ENCODE data around the gene OR52A5.
"Not testable (repeated sequence)": the region's sequence is repeated elsewhere in the genome, so short reads cannot be mapped to it uniquely, and the experiment has no call there.

The OR52A5 gene

DNA sequence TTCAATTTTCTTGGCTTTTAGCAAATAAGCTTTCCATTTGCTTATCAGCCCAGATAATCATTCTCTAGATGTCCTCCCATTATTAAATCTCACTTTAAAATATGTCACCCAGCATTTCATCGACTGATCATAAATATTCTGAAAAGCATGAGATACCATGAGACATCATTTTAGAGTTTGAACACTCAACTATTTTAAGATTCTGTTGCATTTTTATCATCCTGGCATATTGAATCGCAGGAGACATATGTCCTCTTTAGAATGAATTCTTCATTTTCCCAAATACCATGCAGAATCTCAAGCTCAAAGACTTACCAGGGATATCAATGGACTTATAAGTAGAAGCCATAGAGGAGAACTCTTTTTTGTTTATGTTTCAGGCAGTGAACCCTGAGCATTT lies at the start of gene OR52A5:
Gene OR52A5 (minus strand): TSS at position 361 of the 400 bp plus-strand sequence. CDS start 5,714 bp downstream, outside the sequence.
- DNase-seq = no peak

DNA sequence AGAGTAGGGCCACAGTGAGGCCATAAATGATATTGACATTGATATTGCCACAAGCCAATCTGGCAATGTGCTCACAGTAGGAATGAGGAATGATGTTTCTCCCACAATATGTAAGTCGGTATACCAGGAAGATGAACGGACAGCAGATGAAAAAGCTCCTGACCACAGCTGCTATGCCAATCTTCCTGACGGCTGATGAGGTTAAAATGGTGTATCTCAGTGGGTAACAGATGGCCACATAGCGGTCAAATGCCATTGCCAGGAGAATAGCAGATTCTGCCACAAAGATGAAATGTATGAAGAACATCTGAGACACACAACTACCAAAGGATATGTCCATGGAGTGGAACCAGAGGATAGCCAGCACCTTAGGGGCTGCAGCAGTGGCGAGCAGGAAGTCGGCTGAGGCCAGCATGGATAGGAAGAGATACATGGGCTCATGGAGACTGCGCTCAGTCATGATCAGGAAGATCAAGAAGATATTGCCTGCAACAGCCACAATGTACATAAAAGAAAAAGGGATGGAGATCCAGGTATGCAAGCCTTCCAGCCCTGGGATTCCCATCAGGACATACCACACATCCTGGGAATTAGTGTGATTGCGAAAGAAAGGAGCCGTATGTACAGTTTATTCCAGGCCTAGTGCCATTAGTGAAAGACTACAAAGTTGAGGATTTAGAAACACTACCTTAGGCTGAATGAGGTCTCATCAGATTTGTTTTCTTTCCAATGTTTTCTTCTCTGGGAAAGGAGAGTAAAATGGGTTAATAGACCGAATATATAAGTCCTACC lies 40.1 kb upstream of the OR52A5 start:
- DNase-seq = no peak

DNA sequence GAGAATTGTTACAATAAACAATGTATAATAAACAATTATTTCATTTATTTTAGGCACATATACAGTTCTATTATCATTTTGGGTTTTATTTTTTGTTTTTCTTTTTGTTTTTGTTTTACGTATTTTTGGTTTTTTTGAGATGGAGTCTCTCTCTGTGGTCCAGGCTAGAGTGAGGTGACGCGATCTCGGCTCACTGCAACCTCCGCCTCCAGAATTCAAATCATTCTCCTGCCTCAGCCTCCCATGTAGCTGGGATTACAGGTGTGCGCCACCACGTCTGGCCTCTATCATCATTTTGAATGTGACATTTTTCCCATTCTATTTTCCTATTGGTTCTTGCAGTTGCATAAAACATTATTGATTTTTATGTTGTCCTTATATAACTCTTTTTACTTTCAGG lies 36.8 kb upstream of the OR52A5 start:
- no peak for DNase-seq

DNA sequence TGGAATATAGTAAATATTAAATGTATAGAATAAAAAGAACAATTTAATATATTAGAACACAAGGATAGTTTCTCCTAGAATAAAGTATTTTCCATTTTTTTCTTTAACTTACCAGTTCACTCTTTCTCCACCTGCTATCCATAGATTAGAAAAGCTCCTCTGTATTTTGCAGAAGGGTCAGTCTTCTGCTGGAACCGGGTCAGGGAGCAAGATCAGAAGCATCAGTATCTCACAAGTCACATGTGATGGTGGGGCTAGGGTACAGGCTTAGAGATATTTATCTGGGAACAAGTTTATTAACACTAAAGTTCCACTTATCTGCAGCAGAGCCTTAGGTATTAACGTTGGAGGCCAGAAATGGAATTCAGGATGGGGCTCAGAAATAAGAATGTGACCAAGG lies 33.7 kb upstream of the OR52A5 start:
- DNase-seq = no peak

DNA sequence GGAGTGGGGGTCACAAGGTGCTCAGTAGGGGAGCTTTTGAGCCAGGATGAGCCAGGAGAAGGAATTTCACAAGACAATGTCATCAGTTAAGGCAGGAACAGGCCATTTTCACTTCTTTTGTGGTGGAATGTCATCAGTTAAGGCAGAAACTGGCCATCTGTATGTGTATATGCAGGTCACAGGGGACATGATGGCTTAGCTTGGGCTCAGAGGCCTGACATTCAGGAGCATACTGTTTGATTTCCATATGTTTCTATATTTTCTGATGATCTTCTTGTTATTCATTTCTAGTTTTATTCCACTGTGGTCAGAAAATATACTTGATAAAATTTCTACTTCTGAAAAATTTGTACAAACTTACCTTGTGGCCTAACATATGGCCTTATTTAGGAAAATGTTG lies 27.7 kb upstream of the OR52A5 start:
- not testable (repeated sequence) for DNase-seq

DNA sequence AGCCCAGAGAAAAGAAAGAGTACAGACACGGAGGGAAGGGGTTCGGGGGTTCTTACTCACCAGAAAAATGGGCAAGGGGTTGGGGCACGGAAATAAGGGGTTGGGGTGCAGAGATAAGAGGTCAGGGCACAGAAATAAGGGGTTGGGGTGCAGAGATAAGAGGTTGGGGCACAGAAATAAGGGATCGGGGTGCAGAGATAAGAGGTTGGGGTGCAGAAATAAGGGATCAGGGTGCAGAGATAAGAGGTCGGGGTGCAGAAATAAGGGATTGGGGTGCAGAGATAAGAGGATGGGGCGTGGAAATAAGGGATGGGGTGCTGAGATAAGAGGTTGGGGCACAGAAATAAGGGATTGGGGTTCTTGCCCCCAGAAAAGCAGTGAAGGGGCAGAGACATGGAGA lies 26.7 kb upstream of the OR52A5 start:
- not testable (repeated sequence) for DNase-seq

DNA sequence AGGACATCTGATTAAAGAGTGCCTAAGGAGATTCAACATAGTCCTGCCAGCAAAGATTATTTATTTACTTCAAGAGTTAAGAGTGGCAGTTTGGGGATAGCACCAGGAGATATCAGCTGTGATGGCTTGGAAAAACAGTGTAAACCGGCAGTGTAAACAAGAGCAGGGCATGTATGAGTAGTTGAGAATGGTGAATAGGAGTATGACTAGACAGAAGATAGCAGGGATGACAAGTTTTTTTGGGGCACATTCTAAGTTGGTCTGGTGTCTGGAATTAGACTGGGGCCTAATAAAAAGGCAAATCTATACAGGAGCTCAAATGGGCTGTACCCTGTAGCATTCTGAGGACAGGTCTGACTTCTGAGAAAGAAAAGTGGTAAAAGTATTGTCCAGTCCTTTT lies 22.9 kb upstream of the OR52A5 start:
- DNase-seq = not testable (repeated sequence)

DNA sequence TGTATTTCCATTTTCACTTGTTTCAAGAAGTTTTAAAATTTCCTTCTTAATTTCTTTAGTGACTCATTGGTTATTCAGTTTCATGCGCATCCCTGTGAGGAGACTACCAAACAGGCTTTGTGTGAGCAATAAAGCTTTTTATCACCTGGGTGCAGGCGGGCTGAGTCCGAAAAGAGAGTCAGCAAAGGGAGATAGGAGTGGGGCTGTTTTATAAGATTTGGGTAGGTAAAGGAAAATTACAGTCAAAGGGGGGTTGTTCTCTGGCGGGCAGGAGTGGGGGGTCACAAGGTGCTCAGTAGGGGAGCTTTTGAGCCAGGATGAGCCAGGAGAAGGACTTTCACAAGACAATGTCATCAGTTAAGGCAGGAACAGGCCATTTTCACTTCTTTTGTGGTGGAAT lies 22.1 kb upstream of the OR52A5 start:
- not testable (repeated sequence) for DNase-seq

DNA sequence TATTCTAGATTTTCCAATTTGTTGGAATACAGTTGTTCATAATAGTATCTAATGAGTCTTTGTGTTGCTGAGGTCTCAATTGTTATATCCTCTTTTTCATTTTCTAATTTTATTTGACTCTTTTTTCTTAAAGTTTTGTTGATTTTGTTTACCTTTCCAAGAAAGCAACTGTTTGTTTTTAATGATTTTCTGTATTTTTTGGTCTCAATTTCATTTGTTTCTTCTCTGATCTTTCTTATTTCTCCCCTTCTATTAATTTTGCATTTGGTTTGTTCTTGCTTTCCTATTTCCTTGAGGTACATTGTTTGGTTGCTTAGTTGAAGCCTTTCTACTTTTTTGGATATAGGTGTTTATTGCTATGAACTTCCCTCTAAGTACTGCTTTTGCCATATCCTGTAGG lies 21.6 kb upstream of the OR52A5 start:
- DNase-seq = no peak

DNA sequence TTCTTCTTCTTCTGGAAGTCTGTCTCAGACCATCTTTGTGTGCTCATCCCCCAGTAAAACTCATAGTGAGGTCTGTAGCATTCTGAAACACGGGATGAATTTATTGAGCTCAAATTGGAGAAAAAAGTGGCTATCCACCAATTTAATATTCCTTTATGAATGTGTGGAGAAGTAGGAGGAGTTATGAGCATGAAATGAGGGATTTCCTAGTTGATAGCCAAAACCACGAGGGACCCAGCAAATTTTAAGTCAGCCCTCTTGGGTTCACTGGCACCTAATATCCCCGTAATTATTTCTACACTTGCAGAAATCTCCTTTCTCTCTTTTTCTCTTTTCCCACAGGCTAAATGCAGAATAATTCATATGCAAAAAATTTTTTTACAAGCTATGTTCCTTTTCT lies 16.5 kb upstream of the OR52A5 start, which contains the start of gene OR52A1:
Gene OR52A1 (minus strand): TSS at position 101 of the 400 bp plus-strand sequence. CDS start 2,388 bp downstream, outside the sequence.
- no peak for DNase-seq

DNA sequence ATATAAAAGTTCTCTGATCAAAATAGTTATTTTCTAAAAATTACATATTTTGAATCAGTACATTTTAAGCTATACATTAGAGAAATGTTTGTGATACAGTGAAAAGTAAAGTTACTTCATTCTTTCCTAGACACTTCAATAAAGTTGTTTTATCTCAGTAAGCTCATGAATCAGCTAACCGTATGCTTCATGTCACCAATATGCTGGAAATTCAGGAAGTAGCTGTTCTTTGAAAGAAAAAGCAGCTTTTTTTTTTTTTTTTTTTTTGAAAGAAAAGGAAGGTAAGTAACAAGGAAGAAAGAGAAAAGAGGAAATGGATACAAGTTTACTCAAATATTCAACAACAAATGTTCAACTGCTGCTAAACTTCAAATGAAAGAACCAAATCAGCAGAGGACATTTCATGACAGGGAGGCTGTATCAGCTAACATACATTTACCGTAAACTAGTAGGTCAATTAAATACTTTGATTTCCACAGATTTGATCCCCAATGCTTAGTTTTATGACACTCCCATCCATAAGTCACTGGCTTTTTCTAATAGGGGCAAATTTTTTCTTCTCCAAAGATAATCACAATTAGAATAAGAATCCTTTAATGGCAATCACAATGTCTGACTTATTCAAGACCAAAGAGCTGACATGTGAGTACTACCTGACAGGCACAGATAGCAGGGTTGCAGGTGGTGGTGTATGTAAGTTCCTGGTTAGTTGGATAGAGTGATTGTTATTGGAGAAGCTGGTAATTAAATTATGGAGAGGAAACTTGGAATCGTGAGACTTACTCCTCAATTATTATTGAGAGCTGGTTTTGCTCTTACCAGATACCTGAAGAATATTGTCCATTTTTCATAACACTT lies 15.6 kb upstream of the OR52A5 start:
- DNase-seq = no peak

DNA sequence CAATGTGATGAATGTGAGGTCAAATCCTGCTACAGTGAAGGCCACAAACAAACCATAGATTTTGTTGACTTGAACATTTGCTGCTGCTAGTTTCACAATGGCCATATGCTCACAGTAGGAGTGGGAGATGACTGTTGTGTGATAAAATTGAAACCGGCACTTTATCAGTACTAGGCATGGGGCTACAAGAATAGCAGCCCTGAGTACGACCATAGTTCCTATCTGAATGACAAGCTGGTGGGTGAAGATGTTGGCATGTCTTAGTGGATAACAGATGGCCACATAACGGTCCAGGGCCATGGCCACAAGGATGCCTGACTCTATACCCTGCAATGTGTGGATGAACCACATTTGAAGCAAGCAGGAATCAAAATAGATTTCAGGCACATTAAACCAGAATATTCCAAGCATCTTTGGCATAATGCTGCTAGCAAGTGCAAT lies 13.6 kb upstream of the OR52A5 start:
- no peak for DNase-seq

DNA sequence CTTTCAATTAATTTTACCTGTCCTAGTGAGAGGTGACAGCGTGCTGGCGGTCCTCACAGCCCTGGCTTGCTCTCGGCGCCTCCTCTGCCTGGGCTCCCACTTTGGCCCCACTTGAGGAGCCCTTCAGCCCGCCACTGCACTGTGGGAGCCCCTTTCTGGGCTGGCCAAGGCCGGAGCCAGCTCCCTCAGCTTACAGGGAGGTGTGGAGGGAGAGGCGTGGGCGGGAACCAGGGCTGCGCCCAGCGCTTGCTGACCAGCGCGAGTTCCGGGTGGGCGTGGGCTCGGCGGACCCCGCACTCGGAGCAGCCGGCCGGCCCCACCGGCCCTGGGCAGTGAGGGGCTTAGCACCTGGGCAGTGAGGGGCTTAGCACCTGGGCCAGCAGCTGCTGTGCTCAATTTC lies 6.0 kb upstream of the OR52A5 start:
- DNase-seq = not testable (repeated sequence)

DNA sequence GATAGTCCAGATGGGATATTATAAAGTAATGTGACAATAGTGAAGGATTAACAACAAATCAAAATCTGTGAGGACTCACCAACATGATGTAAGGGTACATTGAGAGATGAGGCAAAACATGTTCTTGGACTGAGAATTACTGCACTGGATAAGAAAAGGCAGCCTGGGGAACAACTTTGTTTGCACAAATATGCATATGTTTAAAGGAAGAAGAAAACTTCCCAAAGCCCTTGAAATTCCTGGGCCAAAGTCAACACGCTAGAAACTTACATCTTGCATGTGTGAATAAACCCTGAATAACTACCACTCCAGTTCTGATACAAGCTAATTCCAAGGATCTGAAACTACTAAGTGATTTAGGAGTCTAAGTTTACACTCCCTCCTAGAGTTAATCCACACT lies 1.1 kb downstream of the OR52A5 start:
- no peak for DNase-seq

DNA sequence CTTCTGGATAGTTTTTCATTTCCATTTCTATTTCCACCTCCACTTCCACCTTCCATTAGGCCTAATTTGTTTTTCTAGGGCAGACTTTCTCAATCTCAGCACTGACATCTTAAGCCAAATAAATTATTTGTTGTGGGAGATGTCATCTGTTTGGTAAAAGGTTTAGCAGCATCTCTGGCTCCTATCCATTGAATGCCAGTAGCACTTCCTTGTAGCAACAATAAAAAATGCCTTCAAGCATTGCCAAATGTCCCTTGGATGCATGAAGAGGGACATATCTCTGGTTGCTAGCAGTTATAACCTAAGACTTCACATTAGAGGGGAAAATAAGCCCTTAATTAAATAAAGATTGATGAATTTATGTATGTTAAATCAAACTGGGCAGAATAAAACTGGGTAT lies 1.9 kb downstream of the OR52A5 start:
- DNase-seq = no peak

DNA sequence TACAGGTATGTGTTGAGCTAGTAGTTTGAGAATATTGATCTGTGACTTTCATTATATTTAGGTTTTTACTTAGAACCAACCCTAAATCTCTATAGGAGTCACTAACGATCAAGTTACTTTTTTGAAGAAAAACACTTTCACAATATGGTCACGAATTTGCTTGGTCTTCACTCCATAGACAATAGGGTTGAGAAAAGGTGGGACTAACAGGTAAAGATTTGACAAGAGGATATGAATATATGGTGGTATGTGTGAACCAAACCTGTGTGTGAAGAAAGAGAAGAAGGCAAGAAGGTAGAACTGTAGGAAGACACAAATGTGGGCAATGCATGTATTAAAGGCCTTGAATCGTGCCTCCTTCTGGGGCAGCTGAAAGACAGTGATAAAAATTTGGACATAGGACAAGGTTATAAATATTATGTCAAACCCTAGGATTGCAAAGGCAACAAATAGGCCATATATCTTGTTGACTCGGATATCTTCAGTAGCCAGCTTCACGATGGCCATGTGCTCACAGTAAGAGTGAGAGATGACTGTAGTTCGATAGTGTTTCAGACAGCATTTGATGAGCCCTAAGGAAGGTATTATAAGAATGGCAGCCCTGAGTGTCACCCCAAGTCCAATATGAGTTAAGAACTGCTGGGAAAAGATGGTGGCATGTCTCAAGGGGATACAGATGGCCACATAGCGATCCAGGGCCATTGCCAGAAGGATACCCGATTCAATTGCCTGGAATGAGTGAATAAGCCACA lies 6.4 kb downstream of the OR52A5 start:
- no peak for DNase-seq

DNA sequence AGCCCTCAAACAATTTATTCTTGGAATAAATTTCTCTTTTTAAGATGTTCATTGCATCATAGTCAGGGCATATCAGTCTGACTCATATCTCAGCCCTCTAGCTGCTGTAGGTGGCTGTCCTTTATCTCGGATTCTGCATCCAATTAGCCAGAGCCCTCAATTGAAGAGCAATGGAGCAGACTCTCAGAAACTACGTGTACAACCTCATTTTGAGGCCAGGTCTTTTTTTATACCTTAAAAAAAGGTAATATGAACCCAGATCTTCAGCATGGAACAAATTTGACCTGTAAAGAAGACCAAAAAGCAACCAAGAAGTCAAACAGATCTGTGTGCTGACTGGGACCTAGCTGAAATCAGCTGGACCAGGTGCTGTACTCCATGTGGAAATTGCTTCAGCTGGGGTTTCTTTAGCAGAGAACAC lies 8.7 kb downstream of the OR52A5 start:
- DNase-seq = no peak

DNA sequence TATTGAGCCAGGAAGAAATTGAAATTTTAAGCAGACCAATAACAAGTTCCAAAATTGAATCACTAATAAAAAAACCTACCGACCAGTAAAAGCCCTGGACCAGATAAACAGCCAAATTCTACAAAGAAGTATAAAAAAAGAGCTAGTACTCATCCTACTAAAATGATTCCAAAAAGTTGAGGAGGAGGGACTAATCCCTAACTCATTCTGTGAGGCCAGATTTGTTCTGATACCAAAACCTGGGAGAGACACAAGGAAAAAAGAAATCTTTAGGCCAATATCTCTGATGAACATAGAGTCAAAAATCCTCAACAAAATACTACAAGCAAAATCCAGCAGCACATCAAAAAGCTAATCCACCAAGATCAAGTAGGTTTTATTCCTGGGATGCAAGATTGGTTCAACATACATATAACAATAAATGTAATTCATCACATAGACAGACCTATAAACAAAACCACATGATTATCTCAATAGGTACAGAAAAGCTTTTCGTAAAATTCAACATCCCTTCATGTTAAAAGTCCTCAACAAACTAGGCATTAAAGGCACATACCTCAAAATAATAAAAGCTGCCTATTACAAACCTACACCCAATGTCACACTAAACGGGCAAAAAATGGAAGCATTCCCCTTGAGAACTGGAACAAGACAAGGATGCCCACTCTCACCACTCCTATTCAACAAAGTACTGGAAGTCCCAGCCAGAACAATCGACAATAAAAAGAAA lies 13.1 kb downstream of the OR52A5 start:
- DNase-seq = no peak

DNA sequence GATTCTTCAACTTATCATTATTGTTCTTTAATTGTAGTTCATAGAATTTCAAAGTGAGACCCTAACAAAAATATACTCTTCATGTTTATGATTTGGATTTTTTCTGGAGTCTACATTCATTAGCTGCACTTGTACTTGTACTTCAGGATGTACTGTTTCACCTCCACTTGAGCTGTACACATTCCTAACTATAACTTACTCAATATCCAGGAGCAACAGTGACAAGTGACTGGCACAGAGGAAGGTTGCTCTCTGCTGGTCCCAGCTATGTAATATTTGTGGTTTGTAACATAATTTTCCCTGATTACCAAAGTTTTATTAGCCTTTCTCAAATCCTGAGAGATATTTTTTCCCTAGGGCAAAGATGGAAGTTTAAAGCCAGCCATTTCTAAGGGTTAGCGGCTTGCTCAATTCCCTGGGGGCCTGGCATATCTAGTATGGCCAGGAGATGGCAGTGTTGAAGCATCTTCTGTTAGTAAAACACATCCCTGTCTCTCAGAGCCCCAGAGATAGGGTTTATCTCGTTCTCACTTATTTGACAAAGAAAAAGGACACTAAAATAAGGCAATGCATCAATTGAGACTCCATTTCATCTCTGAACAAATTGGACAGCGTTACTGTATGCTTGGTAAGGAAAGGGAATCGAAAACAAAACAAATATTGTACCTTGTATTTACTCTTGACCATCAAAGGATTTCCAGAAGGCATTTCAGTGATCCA lies 14.2 kb downstream of the OR52A5 start:
- DNase-seq = peak; percentile 65

DNA sequence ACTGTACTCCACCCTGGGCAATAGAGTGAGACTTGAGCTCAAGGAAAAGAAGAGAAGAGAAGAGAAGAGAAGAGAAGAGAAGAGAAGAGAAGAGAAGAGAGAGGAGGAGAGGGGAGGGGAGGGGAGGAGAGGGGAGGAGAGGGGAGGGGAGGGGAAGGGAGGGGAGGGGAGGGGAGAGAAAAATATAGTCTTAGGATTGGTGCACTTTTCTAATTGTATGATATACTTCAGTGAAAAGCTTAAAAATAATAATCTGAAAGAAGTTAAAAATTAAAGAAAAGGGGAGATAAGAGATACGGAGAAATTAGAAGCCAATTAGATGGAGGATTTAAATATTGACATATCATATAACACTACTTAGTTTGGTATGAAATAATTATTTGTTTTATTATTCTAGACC lies 19.3 kb downstream of the OR52A5 start:
- no peak for DNase-seq

DNA sequence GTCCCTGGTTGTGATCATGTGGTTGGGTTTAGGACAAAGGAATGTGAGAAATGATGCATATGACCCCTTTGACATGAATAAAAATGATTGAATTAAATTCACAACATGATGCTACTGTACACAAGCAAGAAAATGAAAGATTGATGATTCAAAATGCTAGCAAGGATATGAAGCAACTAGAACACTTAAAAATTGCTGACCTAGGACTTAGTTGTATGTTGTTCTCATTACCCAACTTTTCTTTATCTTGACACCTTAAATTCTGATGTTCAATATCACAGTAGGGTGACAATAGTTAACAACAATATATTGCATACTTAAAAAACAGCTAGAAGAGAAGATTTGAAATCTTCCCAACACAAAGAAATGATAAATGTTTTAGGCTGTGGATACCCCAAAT lies 20.6 kb downstream of the OR52A5 start:
- DNase-seq = no peak

DNA sequence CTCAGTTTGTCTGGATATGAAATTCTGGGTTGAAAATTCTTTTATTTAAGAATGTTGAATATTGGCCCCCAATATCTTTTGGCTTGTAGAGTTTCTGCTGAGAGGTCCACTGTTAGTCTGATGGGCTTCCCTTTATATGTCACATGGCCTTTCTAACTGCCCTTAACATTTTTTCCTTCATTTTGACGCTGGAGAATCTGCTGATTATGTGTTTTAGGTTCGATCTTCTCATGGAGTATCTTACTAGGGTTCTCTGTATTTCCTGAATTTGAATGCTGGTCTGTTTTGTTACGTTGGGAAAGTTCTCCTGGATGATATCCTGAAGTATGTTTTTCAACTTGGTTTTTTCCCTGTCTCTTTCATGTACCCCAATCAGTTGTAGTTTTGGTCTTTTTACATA lies 22.8 kb downstream of the OR52A5 start:
- DNase-seq = no peak

Measured in activated CD4-positive, alpha-beta T cell treated with anti-CD3 and anti-CD28 coated beads, Interleukin-2, Interleukin-6, amounts not matched to agents 100 ng/mL and 50 ng/mL, durations not matched to agents 16 hours and 8 hours (primary cell).